GM12878 (cell line): ENCODE data around the gene NRP1.

Source experiments
- BCLAF1 ChIP-seq: fragments of 450-650 bp; IDR thresholded peaks from 2 replicates; pipeline ENCODE4 v1.6.1; 2017; ENCODE audit warnings: antibody characterized with exemption, mild to moderate bottlenecking, moderate library complexity
- SMC3 ChIP-seq: IDR thresholded peaks from 2 replicates; pipeline ENCODE4 v1.6.1; 2011; ENCODE audit warnings: low read length, improper control_type of control experiment, borderline replicate concordance
- SRF ChIP-seq, 2 experiments: IDR thresholded peaks; 2 replicates each; pipeline ENCODE4 v1.6.1; 2011; ENCODE audit warnings: low read depth in 2 of 2, low read length in 2 of 2, mild to moderate bottlenecking in 1 of 2, moderate library complexity in 1 of 2
- TAF1 ChIP-seq: IDR thresholded peaks from 2 replicates; pipeline ENCODE4 v1.6.1; 2011; ENCODE audit warnings: mild to moderate bottlenecking, low read depth, low read length, borderline replicate concordance

DNA sequence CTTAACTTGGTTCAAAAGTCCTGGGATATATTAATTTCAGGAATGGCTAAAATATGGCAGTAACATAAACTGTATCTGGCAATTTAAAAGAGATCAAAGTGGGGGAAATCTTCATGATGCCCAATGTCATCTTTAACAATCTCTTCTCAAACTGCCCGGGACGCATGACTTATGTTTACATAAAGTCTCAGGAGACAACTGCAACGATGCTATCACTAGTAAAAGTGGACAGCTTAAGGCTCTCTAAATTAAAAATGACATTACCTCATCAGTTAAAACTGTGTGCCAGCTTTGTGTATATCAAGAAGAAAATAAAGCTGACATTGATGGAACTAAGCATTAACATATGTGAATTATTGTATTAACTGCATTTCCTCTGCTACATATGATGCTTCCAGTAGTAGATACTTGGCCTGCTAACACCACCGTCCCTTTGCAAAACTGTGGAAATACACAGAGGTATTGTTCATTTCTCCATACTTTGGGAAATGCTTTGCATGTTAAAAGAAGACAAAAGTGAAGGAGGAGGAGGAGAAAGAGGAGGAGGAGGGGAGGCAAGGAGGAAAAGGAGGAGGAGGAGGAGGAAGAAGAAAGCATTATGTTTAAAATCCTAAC, 62.4 kb downstream of the NRP1 start:
- TF ChIP-seq SMC3 = no peak
- no peak for TF ChIP-seq SRF (IDR thresholded peaks at IDR 0.05; ENCODE audit: low read depth in 2 of 2, low read length in 2 of 2)
- no peak for TF ChIP-seq BCLAF1
- TF ChIP-seq TAF1 = no peak
